ENCODE results near the gene SIGLEC5.

Gene SIGLEC5

GRCh38 chr19:51587264-51588191, 42.7 kb downstream of the SIGLEC5 start:
- no peak for DNase-seq (ENCODE audit: low read depth)

GRCh38 chr19:51586799-51587198, 43.4 kb downstream of the SIGLEC5 start:
- DNase-seq (ENCODE audit: low read depth) = no peak

GRCh38 chr19:51586103-51586728, 44.0 kb downstream of the SIGLEC5 start:
- DNase-seq (ENCODE audit: low read depth) = no peak

- no peak for DNase-seq (ENCODE audit: low read depth)
Measured at GRCh38 chr19:51576850-51577249, 53.4 kb downstream of the SIGLEC5 start.

GRCh38 chr19:51573331-51573730, 56.9 kb downstream of the SIGLEC5 start:
- no peak for DNase-seq (ENCODE audit: low read depth)

GRCh38 chr19:51572908-51573307, 57.3 kb downstream of the SIGLEC5 start:
- no peak for DNase-seq (ENCODE audit: low read depth)

GRCh38 chr19:51572410-51572809, 57.8 kb downstream of the SIGLEC5 start:
- no peak for DNase-seq (ENCODE audit: low read depth)

GRCh38 chr19:51571599-51571998, 58.6 kb downstream of the SIGLEC5 start:
- no peak for DNase-seq (ENCODE audit: low read depth)

- DNase-seq (ENCODE audit: low read depth) = peak; percentile 79
Measured at GRCh38 chr19:51570962-51571575, 59.1 kb downstream of the SIGLEC5 start, which contains the start of gene ZNF175. TSS of gene ZNF175 (plus strand) at chr19:51571283. CDS start at chr19:51573330, 2,047 bp downstream.

- no peak for DNase-seq (ENCODE audit: low read depth)
Measured at GRCh38 chr19:51568456-51568855, 61.7 kb downstream of the SIGLEC5 start.

- no peak for DNase-seq (ENCODE audit: low read depth)
Measured at GRCh38 chr19:51567583-51567982, 62.6 kb downstream of the SIGLEC5 start.

GRCh38 chr19:51566489-51567100, 63.6 kb downstream of the SIGLEC5 start:
- no peak for DNase-seq (ENCODE audit: low read depth)

GRCh38 chr19:51565583-51565982, 64.6 kb downstream of the SIGLEC5 start:
- no peak for DNase-seq (ENCODE audit: low read depth)

- no peak for DNase-seq (ENCODE audit: low read depth)
Measured at GRCh38 chr19:51564791-51565190, 65.4 kb downstream of the SIGLEC5 start.
